ENCODE results near the gene MOCS1.

The MOCS1 gene

GRCh38 chr6:39902786-39903465 is 31.3 kb downstream of the MOCS1 start:
- DNase-seq (ENCODE audit: low read depth) = no peak

GRCh38 chr6:39902136-39902535 is 32.1 kb downstream of the MOCS1 start:
- no peak for DNase-seq (ENCODE audit: low read depth)

- no peak for DNase-seq (ENCODE audit: low read depth)
Observed at GRCh38 chr6:39901670-39902069, 32.6 kb downstream of the MOCS1 start.

GRCh38 chr6:39901116-39901655 is 33.1 kb downstream of the MOCS1 start:
- DNase-seq (ENCODE audit: low read depth) = no peak

- no peak for DNase-seq (ENCODE audit: low read depth)
Observed at GRCh38 chr6:39899554-39900295, 34.5 kb downstream of the MOCS1 start.

GRCh38 chr6:39898625-39899024 is 35.6 kb downstream of the MOCS1 start:
- no peak for DNase-seq (ENCODE audit: low read depth)

GRCh38 chr6:39897698-39898097 is 36.6 kb downstream of the MOCS1 start:
- DNase-seq (ENCODE audit: low read depth) = no peak

GRCh38 chr6:39896701-39897100 is 37.6 kb downstream of the MOCS1 start:
- DNase-seq (ENCODE audit: low read depth) = no peak

GRCh38 chr6:39893286-39893685 is 41.0 kb downstream of the MOCS1 start:
- no peak for DNase-seq (ENCODE audit: low read depth)

GRCh38 chr6:39892490-39893129 is 41.7 kb downstream of the MOCS1 start:
- DNase-seq (ENCODE audit: low read depth) = no peak

- no peak for DNase-seq (ENCODE audit: low read depth)
Observed at GRCh38 chr6:39891976-39892375, 42.3 kb downstream of the MOCS1 start.

GRCh38 chr6:39891353-39891752 is 42.9 kb downstream of the MOCS1 start:
- DNase-seq (ENCODE audit: low read depth) = no peak

GRCh38 chr6:39889229-39889628 is 45.0 kb downstream of the MOCS1 start:
- no peak for DNase-seq (ENCODE audit: low read depth)

- peak; percentile 67 for DNase-seq (ENCODE audit: low read depth)
Observed at GRCh38 chr6:39887692-39888450, 46.4 kb downstream of the MOCS1 start.

- DNase-seq (ENCODE audit: low read depth) = no peak
Observed at GRCh38 chr6:39886871-39887270, 47.4 kb downstream of the MOCS1 start.

- no peak for DNase-seq (ENCODE audit: low read depth)
Observed at GRCh38 chr6:39885691-39886090, 48.6 kb downstream of the MOCS1 start.

GRCh38 chr6:39884696-39885095 is 49.6 kb downstream of the MOCS1 start:
- no peak for DNase-seq (ENCODE audit: low read depth)

GRCh38 chr6:39882531-39882899 is 51.7 kb downstream of the MOCS1 start:
- peak; percentile 80 for DNase-seq (ENCODE audit: low read depth)

- peak; percentile 72 for DNase-seq (ENCODE audit: low read depth)
Observed at GRCh38 chr6:39881851-39882530, 52.3 kb downstream of the MOCS1 start.

- no peak for DNase-seq (ENCODE audit: low read depth)
Observed at GRCh38 chr6:39880594-39880993, 53.7 kb downstream of the MOCS1 start.

- no peak for DNase-seq (ENCODE audit: low read depth)
Observed at GRCh38 chr6:39879535-39879934, 54.7 kb downstream of the MOCS1 start.

- no peak for DNase-seq (ENCODE audit: low read depth)
Observed at GRCh38 chr6:39876826-39877225, 57.4 kb downstream of the MOCS1 start.

Data from GM04503 (cell line).